GM12865 (cell line): ENCODE results near the gene SPNS2.

Experiments used
- DNase-seq: peaks from one replicate; pipeline ENCODE4 v3.0.0; 2010; ENCODE audit warnings: low read depth
- H3K4me3 ChIP-seq: 2 replicates; pipeline ENCODE4 v1.5.1; 2011; ENCODE audit warnings: mild to moderate bottlenecking, low read depth, low read length, control low read depth
- CTCF ChIP-seq: IDR thresholded peaks from 2 replicates; pipeline ENCODE4 v1.5.1; 2011; ENCODE audit warnings: low read length, control low read depth, low read depth, inconsistent platforms; ENCODE audit not compliant: insufficient read depth; ENCODE audit errors: missing control alignments

SPNS2 gene

GRCh38 chr17:4497101-4497824 lies 1.4 kb upstream of the SPNS2 start:
- DNase-seq: peak; percentile 51
- H3K4me3 ChIP-seq: no peak overlapping the region
- TF ChIP-seq CTCF: no peak

- TF ChIP-seq CTCF: no peak
- DNase-seq: no peak
- H3K4me3 ChIP-seq: no peak overlapping the region
Measured at GRCh38 chr17:4499431-4500190, 930 bp downstream of the SPNS2 start.

GRCh38 chr17:4500191-4500571 lies 1.5 kb downstream of the SPNS2 start:
- no peak for DNase-seq
- no peak overlapping the region for H3K4me3 ChIP-seq
- no peak for TF ChIP-seq CTCF

GRCh38 chr17:4501295-4501949 lies 2.7 kb downstream of the SPNS2 start:
- DNase-seq: no peak
- TF ChIP-seq CTCF: no peak
- no peak overlapping the region for H3K4me3 ChIP-seq

GRCh38 chr17:4502466-4503154 lies 3.9 kb downstream of the SPNS2 start:
- H3K4me3 ChIP-seq: no peak overlapping the region
- no peak for TF ChIP-seq CTCF
- no peak for DNase-seq

GRCh38 chr17:4503283-4504025 lies 4.8 kb downstream of the SPNS2 start:
- DNase-seq: no peak
- TF ChIP-seq CTCF: no peak
- H3K4me3 ChIP-seq: no peak overlapping the region
